ENCODE results near the gene ACER2. TPM values are rescaled to one million over a fixed set of nuclear protein-coding genes. Genes with fewer than 3 reads are reported as not detected.
A peak's percentile ranks its signal among the peaks of the same experiment; 100 is the strongest.
"Not testable (repeated sequence)": the region's sequence is repeated elsewhere in the genome, so short reads cannot be mapped to it uniquely, and the experiment has no call there.

ACER2 gene
- total RNA-seq (2014; rRNA removed; shearing (Covaris generic)), result 2.3 and 5.2 TPM in 2 replicates

GRCh38 chr9:19408693-19409400 lies at the start of gene ACER2:
ACER2 (plus strand) TSS chr9:19409009; CDS start chr9:19409085, 76 bp downstream.
- DNase-seq (ENCODE audit: low spot score), result peak; percentile 87
- in situ Hi-C loops (cut with HindIII; ENCODE audit: low sequenced_read_pairs), result no loop called here

- in situ Hi-C loops (cut with HindIII; ENCODE audit: low sequenced_read_pairs), result no loop called here
- no peak for DNase-seq (ENCODE audit: low spot score)
Observed at GRCh38 chr9:19369107-19369506, 39.7 kb upstream of the ACER2 start.

DNA sequence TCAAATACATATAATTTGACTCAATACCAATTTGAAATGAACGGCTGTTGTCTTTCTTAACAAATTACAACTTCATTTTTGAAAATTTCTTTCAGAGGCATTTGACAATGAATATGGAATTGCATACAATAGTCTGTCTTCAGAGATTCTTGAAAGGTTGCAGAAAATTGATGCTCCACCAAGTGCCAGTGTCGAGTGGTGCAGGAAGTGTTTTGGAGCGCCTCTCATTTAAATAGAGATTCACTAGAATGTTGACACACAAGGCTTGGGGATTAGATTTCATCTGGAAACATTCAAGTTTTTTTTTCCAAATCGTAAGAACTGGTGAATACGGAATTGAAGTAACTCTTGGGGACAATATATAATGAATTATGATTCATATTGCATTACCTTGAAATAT lies 36.9 kb upstream of the ACER2 start:
- in situ Hi-C loops (cut with HindIII; ENCODE audit: low sequenced_read_pairs), result no loop called here

DNA sequence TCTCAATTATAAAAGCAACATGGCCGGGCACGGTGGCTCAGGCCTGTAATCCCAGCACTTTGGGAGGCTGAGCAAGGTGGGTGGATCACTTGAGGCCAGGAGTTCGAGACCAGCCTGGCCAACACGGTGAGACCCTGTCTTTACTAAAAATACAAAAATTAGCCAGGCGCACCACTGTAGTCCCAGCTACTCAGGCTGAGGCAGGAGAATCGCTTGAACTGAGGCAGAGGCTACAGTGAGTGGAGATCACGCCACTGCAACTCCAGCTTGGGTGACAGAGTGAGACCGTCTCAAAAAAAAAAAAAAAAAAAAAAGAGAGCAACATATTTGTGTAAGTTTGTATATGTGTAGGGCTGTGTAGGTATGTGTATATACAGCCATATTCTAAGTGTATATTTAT lies 36.2 kb upstream of the ACER2 start:
- in situ Hi-C loops (cut with HindIII; ENCODE audit: low sequenced_read_pairs), result no loop called here
- DNase-seq (ENCODE audit: low spot score), result no peak

More for the DNA sequence above, 36.9 kb upstream of the ACER2 start:
- no peak for DNase-seq (ENCODE audit: low spot score)

DNA sequence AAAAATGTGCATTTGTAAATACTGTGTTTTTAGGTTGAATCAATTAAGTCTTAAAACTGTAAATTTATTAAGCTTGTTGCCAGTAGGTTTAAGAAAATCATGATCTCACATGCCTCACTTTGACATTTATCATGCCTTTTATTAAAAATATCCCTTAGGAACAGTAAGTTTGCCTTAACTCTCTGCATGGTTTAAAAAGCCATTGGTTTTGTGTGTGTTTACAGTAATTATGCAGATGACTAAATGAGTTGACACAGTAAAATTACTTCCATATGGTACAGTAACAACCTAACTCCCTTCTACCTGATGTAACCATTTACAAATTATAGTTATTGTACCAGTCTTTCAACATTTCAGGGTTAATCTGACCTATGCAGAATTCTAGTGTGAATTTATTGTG lies 35.3 kb upstream of the ACER2 start:
- in situ Hi-C loops (cut with HindIII; ENCODE audit: low sequenced_read_pairs), result no loop called here
- no peak for DNase-seq (ENCODE audit: low spot score)

DNA sequence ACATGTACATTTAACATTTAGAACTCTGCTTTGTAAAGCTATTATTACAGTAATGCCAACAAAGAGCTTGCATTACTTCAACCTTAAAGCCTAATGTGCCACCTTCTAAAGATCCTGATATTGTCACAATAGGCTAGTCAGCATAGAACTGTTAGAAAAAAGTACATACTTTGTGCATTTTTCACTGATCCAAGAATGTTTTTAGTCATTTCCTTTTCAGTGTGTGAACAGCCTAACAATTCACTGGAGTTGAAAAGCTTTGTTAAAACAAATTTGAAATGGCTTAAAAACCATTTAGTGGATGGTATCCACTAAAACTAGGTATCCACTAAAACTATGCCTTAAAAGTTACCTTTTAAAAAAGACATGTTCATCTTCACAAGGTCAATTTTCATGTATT lies 33.3 kb upstream of the ACER2 start:
- no peak for DNase-seq (ENCODE audit: low spot score)
- in situ Hi-C loops (cut with HindIII; ENCODE audit: low sequenced_read_pairs), result no loop called here

DNA sequence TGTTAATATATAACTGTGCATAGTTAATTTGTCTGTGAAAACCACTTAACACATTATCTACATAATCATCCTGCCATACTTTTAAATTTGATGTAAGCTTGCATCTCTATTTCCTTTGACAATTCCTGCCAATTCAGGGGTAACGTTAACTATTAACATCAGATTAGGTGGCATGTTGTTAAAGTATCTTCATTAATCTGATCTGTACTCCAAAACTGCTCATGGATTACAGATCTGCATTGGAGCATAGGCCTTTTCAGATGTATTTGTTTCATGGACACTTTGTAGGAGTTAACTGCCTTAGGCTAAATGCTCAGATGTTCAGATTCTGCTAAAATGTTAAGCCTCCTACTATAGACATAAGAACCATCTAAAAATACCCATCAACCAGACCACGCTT lies 31.9 kb upstream of the ACER2 start:
- in situ Hi-C loops (cut with HindIII; ENCODE audit: low sequenced_read_pairs), result no loop called here
- no peak for DNase-seq (ENCODE audit: low spot score)

GRCh38 chr9:19378164-19378563 lies 30.6 kb upstream of the ACER2 start:
- in situ Hi-C loops (cut with HindIII; ENCODE audit: low sequenced_read_pairs), result no loop called here
- DNase-seq (ENCODE audit: low spot score), result no peak

GRCh38 chr9:19378647-19379046 lies 30.2 kb upstream of the ACER2 start:
- no peak for DNase-seq (ENCODE audit: low spot score)
- in situ Hi-C loops (cut with HindIII; ENCODE audit: low sequenced_read_pairs), result no loop called here

DNA sequence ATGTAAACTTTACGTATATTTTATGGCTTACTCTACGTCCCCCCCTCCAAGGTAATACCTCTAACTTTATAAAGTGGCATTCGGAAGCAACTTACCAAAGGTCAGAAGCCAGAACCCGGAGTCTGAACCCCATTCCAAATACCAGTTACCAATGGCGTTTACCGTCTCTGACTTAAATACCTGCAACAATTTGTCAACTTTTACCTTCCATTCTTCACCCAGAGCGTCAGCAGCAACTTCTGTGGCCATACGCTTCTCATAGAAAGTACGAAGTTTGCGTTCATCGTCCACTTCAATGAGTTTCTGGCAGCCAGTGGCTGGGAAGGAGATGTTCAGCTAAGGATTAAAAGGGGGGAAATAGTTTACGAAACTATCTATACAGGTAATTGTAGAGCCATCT lies 29.5 kb upstream of the ACER2 start:
- in situ Hi-C loops (cut with HindIII; ENCODE audit: low sequenced_read_pairs), result no loop called here
- no peak for DNase-seq (ENCODE audit: low spot score)

DNA sequence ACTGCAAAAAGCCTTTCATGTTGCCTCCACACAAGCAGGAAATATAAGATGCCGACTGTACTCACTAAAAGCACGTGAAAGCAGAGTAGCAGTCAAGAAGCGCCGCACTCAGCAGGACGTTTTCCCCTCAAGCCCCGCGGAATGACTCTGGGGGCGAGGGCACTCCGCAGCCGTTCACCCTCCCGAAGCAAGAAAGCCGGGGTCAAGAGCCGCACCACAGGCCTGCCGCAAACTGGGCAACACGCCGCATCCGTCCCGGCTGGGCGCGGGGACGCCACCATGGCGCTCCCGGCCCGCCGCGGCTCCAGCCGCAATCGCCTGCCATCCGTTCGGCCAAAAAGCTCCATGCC lies 29.1 kb upstream of the ACER2 start:
- in situ Hi-C loops (cut with HindIII; ENCODE audit: low sequenced_read_pairs), result no loop called here
- DNase-seq (ENCODE audit: low spot score), result no peak

- in situ Hi-C loops (cut with HindIII; ENCODE audit: low sequenced_read_pairs), result no loop called here
- DNase-seq (ENCODE audit: low spot score), result no peak
Observed at GRCh38 chr9:19380826-19381075, 28.1 kb upstream of the ACER2 start.

DNA sequence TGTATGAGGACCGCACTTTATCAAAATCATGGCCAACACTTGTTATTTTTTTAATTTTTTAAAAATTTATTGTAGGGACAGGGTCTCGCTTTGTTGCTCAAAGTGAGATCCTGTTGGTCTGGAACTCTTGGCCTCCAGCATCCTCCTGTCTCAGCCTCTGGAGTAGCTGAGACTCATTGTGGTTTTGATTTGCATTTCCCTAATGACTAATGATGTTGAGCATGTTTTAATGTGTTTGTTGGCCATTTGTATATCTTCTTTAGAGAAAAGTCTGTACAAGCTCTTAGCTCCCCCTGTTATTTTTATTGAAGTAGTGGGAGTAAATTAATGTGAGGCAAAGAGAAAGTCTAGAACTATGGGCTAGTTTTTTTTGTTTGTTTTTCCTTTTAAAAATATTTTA lies 27.2 kb upstream of the ACER2 start:
- no peak for DNase-seq (ENCODE audit: low spot score)
- in situ Hi-C loops (cut with HindIII; ENCODE audit: low sequenced_read_pairs), result no loop called here

DNA sequence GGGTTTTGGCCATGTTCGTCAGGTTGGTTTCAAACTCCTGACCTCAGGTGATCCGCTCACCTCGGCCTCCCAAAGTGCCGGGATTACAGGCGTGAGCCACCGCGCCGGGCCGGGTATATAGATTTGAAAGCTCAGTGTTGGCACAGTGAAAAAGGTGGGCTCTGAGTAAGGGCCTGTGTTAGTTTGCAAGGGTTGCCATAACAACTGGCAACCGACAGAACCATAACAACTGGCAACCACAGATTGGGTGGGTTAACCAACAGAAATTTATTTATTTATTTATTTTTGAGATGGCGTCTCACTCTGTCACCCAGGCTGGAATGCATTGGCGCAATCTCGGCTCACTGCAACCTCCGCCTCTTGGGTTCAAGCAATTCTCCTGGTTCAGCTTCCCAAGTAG lies 23.6 kb upstream of the ACER2 start:
- DNase-seq (ENCODE audit: low spot score); in situ Hi-C loops (cut with HindIII; ENCODE audit: low sequenced_read_pairs): not testable (repeated sequence)

DNA sequence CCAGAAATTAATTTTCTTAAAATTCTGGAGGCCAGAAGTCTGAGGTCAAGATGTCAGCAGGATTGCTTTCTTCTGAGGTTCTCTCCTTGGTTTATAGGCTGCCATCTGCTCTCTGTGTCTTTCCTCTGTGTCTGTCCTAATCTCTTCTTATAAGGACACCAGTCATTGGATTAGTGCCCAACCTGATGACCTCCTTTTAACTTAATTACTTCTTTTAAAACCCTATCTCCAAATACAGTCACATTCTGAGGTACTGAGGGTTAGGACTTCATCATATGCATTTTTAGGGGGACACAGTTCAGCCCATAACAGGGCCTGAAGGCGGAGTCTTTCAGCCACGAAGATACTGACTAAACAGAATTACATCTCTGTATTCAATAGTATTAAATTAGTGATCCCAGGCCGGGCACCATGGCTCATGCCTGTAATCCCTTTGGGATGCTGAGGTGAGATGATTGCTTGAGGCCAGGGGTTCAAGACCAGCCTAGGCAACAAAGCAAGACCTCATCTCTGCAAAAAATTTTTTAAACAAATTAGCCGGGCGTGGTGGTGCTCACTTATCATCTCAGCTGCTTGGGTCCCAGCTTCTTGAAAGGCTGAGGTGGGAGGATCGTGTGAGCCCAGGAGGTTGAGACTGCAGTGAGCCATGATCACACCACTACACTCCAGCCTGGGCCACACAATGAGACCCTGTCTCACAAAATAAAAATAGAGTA lies 22.9 kb upstream of the ACER2 start:
- DNase-seq (ENCODE audit: low spot score), result no peak
- in situ Hi-C loops (cut with HindIII; ENCODE audit: low sequenced_read_pairs), result no loop called here

DNA sequence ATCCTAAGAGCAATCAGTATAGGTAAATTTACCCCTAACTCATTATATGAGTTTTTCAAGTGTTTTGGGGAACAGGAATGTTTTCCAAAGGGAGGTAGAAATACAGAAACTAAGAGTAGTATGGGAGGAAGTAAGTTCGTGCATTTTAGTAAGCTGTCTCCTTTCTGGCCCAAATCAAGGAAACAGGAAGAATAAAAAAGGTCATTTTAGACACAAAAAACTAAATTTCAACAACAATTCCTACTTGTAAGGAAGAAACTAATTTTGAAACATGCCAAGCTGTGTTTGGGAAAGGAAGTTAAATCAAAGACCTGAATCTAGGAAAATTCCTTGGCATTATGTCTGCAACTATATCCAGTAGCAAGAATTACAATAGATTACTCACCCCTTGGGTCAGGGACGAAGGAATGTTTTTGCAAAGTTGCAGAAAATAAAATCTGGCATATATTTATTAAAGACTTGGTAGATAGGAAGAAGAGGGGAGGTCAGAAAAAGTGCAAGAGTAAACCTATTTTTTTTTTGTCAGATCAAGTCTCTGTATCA lies 22.2 kb upstream of the ACER2 start:
- in situ Hi-C loops (cut with HindIII; ENCODE audit: low sequenced_read_pairs), result no loop called here
- DNase-seq (ENCODE audit: low spot score), result no peak

GRCh38 chr9:19387317-19387716 lies 21.5 kb upstream of the ACER2 start:
- in situ Hi-C loops (cut with HindIII; ENCODE audit: low sequenced_read_pairs), result no loop called here
- DNase-seq (ENCODE audit: low spot score), result no peak

- DNase-seq (ENCODE audit: low spot score); in situ Hi-C loops (cut with HindIII; ENCODE audit: low sequenced_read_pairs): not testable (repeated sequence)
Observed at GRCh38 chr9:19389539-19389938, 19.3 kb upstream of the ACER2 start.

DNA sequence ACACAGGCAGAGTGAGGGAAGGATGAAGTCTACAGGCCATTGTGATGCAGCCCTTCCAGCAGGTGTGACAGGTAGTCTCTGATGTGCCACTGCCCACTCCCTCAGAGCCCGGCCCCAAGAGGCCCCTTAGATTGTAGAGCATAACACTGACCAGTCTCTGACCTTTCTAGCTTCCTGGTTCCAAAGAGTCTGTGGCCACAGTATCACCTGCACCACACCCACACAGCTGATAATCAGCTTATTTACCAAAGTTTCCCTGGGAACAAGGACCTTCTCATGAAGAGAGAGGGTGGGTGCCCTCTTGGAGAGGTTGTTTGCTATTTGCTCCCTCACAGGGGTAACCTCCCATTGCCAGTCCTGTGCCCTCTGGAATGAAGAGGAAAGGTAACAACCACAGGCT lies 11.0 kb upstream of the ACER2 start:
- no peak for DNase-seq (ENCODE audit: low spot score)
- in situ Hi-C loops (cut with HindIII; ENCODE audit: low sequenced_read_pairs), result no loop called here

DNA sequence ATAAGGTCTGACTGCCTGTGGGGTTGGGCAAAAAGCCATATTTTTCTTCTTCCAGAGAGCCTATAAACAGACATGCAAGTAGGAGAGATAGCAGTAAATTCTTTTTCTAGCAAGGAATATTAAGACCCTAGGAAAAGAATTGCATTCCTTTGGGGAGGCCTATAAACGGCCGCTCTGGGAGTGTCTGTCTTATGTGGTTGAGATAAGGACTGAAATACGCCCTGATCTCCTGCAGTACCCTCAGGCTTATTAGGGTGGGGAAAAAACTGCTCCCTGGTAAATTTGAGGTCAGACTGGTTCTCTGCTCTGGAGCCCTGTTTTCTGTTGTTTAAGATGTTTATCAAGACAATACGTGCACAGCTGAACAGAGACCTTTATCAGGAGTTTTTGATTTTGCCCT lies 5.6 kb upstream of the ACER2 start:
- in situ Hi-C loops (cut with HindIII; ENCODE audit: low sequenced_read_pairs); DNase-seq (ENCODE audit: low spot score): not testable (repeated sequence)

Data from G401 (cell line).